HG02938 (cell line): ENCODE data around the gene VMO1.

Experiments used
- ATAC-seq: cut with Tn5 transposase; IDR thresholded peaks from one replicate; pipeline ENCODE4 v1.9.1; 2021; ENCODE audit warnings: mild to moderate bottlenecking, moderate library complexity; ENCODE audit not compliant: unreplicated experiment

VMO1 gene, protein sequence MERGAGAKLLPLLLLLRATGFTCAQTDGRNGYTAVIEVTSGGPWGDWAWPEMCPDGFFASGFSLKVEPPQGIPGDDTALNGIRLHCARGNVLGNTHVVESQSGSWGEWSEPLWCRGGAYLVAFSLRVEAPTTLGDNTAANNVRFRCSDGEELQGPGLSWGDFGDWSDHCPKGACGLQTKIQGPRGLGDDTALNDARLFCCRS

DNA sequence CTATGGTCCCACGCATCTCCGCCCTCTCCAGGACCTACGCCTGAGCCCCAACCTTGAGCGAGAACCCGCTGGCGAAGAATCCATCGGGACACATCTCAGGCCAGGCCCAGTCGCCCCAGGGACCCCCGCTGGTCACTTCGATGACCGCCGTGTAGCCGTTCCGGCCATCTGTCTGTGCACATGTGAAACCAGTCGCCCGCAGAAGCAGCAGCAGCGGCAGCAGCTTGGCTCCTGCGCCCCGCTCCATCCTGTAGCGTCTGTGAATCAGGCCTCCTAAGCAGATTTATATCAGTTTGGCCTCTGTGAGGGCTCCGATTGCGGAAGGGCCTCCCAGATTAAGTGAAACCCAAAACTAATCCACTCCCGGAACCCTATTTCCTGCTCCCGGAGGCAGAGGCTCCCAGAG is at the start of gene VMO1:
Gene VMO1, minus strand, starts transcription at position 259 of the 406 bp plus-strand sequence. Its CDS starts 12 bp downstream, at position 247.
- no peak for ATAC-seq

DNA sequence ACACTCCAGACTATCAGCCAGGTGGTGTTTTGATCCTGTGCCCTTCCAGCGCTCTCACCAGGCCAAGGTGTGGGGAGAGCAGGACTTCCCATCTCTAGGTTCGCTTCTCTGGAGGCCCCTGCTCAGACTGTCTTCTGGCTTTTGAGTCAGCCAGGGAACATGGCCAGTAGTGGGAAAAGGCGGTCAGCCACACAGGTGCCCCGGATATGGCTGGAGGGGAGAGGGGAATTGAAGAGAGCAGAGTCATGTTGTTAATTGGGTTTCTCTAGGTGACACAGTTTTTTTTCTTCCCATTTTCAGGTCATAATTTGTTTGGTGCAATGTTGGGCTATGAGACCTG is 48.5 kb upstream of the VMO1 start:
- ATAC-seq = no peak

DNA sequence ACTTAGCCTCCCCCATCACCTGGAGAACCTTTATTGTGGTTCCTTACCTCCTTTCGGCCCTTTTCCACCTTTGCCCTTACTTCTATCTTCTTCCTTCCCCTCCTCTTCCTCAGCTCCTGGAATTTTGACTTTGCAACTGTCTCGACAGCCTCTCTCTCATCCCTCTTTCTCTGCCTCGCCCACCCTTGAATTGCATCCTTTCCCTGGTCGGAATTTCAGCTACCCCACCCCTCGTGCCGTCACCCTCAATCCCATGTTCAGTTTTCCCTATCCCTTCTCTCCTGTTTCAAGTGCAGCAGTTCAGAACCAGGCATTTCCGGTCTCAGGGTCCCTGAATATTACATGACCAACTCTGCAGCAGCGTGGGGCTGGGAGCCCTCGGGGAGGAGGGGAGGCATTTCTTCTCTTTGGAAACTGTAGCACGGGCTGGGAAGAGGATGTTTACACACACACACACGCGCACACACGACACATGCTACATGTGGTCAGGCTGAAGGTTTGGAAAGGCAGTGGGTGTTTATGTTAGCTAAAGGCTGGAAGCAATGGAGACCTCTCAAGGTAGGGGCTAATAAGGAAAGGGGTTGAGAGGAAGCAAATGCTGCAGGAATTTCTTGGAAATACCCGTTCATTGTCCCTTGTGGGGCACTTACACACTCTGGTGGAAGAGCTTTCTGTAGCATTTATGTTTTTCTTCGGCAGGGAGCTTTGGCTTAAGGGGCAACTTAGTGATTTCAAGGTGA is 47.9 kb upstream of the VMO1 start:
- no peak for ATAC-seq

DNA sequence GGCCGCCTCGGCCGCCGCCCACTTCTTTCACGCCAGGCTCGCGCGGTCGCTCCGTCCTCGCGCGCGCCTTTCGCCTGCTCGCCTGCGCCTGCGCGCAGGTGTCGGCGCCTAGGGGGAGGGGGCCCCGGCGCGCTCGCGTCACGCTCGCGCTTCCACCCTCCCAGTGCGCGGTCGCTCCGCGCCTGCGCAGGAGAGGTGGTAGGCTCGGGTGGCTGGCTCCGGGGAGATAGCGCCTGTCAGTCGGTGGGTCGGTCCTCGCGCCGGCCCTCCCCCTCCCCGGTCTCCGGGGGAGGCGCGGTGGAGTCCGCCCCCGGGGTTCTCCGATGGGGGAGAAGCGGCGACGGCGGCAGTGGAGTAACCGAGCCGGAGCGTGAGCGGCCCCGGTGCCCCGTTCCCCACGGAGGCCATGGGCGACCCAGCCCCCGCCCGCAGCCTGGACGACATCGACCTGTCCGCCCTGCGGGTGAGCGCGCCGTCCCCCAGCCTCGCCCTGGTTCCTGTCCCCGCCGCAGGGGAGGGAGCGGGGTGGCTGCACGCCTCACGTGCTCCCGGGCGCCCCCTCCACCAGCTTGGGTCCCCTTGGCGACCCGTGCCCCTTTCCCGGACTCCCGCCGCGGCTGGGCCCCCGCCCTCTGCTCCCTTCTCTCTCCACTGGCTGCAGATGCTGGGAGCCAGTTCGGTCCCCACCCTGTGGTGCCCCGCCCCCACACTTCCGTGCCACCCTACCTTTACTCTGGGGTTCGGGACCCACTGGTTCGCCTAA is 47.2 kb upstream of the VMO1 start, which contains the start of gene MINK1:
Gene MINK1, plus strand, starts transcription at position 163 of the 763 bp plus-strand sequence. Its CDS starts 244 bp downstream, at position 407.
- ATAC-seq = peak; percentile 82

DNA sequence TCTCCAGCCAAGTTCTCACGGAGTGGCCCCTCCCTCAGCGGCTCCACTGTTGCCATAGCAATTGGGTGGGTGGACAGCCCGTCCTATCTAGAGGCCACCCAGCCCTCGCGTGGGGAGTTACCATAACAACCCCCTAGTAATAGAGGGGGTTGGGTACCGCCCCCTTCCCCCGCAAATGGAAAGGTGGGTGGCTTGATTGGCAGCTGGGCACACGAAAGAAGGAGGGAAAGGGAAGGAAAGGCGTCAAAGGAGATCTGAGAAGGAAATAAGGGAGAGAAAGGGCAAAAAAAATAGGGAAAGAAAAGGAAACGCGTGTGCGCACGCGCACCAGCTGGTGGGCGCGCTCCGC is 46.6 kb upstream of the VMO1 start:
- peak; percentile 22 for ATAC-seq

DNA sequence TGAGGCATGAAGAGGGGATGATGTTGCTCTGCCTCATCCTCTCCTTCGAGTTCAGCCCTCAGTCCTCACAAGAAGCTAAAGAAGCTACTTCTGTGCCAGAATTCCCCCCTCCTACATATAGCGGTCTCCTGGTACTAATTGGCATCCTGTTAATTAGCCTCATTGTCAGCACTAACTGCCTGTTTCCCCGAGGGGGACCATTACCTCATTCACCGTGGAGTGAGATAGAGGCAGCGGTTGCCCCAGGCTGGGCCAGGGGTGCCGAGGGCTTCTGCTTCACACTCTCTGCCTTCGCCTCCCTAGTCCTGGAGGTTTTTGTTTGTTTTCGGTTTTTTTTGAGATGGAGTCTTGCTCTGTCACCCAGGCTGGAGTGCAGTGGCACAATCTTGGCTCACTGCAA is 41.2 kb upstream of the VMO1 start:
- no peak for ATAC-seq

DNA sequence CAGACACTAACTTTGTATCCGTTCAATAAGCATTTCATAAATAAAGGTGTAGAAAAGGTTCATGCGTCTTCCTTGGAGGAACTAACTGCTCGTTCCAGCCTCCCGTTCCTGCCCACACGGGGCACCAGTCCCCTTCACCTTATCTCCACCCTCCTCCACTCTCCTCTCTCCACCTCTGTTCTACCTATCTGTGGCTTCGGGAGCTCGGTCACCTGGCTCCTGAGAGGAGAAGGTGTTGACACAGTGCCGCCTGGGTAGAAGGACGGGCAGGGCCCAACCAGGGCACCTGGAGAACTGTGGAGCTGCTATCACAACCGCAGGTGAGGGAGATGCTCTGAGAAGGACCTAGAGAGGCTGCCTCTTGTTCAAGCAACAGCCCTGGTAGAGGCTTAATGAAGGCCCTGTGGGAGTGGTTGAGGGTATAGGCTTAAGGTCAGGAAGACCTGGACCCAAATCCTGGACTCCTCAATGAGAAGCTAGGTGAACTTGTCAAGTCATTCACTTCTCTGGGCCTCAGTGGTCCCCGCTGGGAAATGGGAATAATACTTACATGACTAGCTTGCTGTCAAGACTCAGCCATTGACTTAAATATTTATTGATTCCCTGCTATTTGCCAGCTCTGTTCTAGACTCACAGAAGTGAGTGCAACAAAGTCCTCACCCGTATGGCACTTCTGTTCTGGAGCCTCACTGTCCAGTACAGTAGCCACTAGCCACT is 37.4 kb upstream of the VMO1 start:
- no peak for ATAC-seq

DNA sequence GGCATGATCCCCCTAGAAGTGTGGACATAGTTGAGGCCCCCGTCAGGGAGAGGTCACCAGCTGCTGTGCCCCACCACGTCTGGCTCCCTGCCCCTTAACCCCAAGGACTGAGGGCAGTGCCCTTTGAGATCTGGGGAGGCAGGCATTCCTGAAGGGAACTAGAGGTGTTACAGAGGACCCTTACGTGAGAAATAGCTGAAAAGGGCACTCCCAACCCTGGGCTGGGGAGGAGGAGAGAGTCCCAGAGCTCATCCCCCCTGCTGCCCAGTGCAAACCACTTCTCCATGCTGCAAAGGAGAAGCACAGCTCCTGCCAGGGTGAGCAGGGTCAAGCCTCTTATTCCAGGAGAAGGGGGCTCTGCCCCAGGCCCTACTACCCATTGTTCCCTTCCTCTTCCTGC is 36.7 kb upstream of the VMO1 start:
- ATAC-seq = no peak

DNA sequence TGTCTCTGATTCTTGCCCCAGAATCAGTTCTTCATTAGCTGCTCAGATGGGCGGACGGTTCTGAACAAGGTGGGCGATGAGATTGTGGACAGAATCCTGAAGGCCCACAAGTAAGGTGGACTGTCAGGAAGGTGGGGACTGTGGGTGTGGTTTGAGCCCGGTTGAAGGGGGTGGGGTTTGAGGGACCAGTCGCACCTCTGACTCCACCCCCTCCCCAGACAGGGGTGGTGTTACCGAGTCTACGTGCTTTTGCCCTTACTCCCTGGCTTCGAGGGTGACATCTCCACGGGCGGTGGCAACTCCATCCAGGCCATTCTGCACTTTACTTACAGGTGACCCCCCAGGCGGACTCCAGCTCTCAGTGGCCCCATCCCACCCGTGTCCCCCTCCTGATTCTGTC is 32.1 kb upstream of the VMO1 start:
- ATAC-seq = no peak

DNA sequence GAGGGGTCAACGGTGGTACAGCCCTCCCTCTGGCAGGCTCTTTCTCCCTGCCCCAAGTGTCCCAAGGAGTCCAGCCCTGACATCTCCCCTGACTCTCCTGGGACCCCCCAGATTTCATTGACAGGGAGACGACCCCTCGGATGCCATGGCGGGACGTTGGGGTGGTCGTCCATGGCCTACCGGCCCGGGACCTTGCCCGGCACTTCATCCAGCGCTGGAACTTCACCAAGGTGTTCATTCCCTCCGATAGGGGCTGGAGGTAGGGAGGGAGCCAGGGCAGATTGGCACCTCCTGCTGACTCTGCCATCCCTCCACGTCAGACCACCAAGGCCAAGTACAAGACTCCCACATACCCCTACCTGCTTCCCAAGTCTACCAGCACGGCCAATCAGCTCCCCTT is 30.7 kb upstream of the VMO1 start:
- ATAC-seq = no peak

DNA sequence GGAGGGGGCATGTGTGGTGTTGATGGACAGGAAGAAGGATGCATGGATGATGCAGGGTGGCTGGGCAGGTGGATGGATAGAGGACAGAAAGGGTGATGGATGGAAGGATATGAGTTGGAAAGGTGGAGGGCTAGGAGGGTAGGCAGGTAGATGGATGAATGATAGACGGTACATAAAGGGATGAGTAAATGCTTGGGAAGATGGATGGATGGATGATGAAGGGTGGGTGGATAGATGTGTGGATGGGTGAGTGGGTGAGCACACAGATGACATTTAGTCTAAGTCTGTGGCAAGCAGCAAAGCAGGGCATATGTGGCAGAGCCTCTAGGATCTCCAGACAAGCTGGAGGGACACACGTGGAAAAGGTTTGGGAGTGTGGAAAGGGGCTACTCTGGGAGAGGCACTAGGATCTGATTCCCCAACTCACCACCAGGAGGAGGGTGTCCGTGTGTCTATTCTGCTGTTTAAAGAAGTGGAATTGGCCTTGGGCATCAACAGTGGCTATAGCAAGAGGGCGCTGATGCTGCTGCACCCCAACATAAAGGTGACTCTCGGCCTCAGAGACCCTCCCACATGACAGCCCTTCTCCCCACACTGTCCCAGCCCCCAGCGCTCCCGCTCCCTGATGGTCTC is 29.0 kb upstream of the VMO1 start:
- no peak for ATAC-seq

DNA sequence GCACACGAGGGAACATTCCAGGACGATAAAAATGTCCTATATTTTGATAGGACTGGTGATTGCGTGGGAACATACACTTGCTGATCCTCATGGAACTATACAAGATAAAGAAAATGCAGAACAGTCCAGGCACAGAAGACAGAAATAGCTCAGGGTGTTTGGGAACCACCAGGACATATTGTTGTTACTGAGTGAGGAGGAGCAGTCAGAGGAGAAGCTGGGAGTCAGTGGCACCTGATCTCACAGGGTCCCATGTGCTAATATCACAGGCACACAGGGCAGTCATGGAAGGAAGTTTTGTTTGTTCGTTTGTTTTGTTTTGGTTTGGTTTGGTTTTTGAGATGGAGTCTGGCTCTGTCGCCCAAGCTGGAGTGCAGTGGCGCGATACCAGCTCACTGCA is 26.5 kb upstream of the VMO1 start:
- ATAC-seq = no peak

DNA sequence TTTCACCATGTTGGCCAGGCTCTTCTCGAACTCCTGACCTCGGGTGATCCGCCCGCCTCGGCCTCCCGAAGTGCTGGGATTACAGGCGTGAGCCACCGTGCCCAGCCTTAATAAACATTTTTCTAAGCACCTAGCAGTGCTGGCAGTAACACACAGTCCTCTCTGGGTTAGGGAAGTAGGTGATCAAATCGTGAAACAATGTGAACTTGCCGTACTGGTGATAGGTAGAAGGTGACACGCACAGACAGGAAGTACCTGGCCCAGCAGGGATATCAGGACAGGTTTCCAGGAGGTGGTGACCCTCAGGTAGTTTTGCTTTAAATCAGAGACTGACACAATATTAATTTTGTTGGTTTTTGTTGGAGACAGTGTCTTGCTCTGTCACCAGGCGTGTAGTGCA is 25.3 kb upstream of the VMO1 start:
- ATAC-seq = no peak

DNA sequence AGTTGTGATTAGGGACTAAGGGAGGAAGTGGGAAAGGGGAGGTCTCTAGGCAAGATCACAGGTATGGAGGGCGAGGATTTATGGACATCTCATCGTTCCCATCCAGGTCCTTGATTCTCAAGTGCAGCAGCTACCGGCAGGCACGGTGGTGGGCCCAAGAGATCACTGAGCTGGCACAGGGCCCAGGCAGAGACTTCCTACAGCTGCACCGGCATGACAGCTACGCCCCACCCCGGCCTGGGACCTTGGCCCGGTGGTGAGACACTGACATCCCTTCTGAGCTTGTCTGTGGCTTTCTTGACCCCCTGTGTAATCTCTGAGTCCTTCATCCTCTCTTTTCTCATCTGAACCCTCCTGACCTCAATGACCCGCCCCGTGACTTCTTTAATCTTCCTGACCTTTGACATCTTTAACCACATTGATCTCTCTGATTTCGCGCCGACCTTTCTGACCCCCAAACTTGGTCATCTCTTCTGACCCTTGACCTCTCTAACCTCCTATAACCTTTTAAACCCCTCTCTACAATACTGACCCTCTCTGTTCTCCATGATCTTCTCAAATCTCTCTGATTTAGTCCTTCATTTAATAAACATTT is 24.6 kb upstream of the VMO1 start:
- ATAC-seq = no peak

DNA sequence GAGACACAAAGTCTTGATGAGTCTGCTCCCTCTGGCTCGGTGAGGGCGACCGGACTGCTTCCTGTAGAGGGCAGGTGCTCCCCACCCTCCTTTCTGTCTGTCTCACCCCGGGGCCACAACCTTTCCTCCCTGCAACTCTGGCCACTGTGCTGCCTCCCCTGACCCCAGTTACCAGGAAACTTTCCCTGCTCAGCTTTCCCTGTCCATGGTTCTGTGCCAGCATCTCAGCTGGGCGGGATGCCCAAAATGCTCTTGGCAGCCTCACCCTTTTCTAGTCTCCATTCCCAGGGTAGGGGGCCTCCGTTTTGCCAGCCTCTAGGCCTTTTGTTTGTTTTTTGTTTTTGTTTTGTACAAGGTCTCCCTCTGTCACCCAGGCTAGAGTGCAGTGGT is 22.2 kb upstream of the VMO1 start:
- no peak for ATAC-seq

DNA sequence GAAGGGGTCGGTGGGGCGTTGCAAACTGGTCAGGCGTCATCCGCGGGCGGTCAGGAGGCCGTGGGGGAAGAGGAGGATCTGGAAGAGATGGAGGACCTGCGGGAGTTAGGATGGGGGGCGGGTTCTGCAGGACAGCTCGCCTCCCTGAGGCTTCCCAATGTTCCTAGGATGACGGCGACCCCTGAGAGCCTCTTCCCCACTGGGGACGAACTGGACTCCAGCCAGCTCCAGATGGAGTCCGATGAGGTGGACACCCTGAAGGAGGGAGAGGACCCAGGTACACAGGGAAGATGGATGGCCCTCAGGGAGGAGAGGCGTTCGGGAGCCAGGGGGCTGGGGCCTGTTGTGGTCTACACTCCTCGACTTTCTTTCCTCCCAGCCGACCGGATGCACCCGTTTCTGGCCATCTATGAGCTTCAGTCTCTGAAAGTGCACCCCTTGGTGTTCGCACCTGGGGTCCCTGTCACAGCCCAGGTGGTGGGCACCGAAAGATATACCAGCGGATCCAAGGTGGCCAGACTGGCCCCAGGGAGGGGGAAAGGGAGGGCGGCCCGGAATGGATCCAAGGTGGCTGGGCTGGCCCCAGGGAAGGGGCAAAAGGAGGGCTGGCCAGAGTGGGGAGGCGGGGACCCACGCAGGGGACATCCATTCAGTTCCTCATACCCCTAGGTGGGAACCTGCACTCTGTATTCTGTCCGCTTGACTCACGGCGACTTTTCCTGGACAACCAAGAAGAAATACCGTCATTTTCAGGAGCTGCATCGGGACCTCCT is 21.6 kb upstream of the VMO1 start:
- ATAC-seq = no peak

DNA sequence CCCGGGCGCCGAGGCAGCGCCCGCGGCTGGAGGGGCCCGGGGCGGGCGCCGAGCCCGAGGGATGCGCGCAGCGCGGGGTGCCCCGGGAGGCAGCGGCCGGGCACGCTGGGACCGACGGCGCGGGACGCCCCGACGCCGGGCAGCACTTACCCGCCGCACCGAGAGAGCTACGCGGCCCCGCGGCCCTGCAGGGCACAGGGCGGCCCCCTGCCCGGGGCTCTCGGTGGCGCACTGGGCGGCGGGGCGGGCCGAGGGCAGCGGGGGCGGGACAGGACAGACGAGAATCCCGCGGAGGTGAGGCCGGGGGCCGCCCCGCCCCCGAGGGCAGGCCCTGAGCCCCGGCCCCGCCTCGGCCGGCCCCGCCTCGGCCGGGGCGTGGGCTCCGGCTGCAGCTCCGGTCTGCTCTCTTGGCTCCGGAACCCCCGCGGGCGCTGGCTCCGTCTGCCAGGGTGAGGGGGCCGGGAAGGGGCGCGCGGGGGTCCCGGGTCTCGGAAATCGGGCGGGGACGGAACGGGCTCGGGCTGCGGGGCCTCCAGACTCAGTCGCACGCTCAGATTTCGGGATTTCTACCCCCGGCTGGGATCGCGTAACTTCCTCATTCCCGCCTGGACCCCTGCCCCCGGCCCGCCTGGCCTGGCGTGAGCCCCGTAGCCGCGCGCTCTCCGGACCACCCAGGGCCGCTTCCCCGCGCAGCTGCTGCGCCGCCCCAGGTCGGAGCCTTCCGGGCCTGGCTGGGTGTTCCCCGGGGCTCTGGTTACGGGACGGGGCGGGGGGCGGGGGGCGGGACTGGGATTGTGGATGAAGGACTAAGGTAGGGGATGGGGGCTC is 20.8 kb upstream of the VMO1 start, which contains the start of gene PLD2:
Gene PLD2, plus strand, starts transcription at position 376 of the 828 bp plus-strand sequence. CDS start 621 bp downstream, outside the sequence.
- peak; percentile 84 for ATAC-seq

DNA sequence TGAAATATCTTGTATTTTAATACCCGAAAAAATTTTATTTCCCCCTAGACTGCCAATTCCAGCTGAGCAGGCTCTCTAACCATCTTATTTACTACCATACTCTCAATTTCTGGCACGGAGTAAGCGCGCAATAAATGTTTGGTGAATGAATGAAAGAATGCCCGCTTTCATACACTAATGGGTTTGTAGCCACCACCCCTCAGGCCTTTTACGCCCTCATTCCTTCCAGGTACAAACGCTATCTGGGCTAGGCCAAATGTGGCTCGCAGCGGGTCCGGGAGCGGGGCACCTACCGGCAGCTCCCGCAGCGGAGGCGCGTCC is 20.3 kb upstream of the VMO1 start:
- ATAC-seq = no peak

DNA sequence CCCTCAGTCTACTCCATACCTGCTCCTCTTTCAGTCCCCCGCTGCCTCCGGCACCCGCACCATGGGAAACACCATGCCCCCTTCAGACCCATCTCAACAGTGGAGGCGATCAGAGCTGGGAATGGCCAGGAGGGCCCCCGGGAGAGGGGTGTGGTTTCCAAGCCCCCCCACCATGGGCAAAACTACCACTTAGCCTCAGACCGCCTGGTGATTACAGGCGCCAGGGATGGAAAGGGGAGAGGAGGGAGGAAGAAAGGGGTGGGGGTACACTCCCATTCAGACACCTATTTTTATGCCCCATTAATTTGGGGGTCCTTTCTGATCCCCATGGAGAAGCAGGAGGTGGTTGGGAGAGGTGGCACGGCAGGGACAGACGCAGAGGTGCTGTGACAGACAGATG is 16.1 kb upstream of the VMO1 start, which contains the start of gene C17orf114:
Gene C17orf114, minus strand, starts transcription at position 101 of the 400 bp plus-strand sequence.
- no peak for ATAC-seq
